SK-N-SH (cell line): ENCODE results near the gene MPST.

Experiments
- EP300 ChIP-seq, 2 experiments: IDR thresholded peaks; 2 replicates each; pipeline versions ENCODE4 v1.4.0 to v1.6.1; 2012; ENCODE audit warnings: borderline replicate concordance in 1 of 2, low read depth in 1 of 2, low read length in 1 of 2
- RCOR1 ChIP-seq: fragments of 150-350 bp; IDR thresholded peaks from 2 replicates; pipeline ENCODE4 v1.6.1; 2017; ENCODE audit warnings: antibody characterized with exemption, low read length
- RFX5 ChIP-seq: IDR thresholded peaks from 2 replicates; pipeline ENCODE4 v1.6.1; 2012; ENCODE audit warnings: mild to moderate bottlenecking, improper control_type of control experiment, low read length
- SIN3A ChIP-seq: IDR thresholded peaks from 2 replicates; pipeline ENCODE4 v1.6.1; 2012; ENCODE audit warnings: low read depth, mild to moderate bottlenecking, low read length, moderate library complexity, borderline replicate concordance
- TAF1 ChIP-seq: IDR thresholded peaks from 2 replicates; pipeline ENCODE4 v1.6.1; 2012; ENCODE audit warnings: low read depth, mild to moderate bottlenecking, low read length, moderate library complexity, borderline replicate concordance
- TF ChIP-seq, protein P1 (sequence below): fragments of 200-600 bp; sonication (generic); IDR thresholded peaks from 2 replicates; pipeline ENCODE4 v1.6.1; 2017; ENCODE audit warnings: antibody characterized with exemption, mild to moderate bottlenecking, moderate library complexity
- TF ChIP-seq, protein P2 (sequence below): IDR thresholded peaks from 2 replicates; pipeline ENCODE4 v1.4.0; 2012; ENCODE audit warnings: low read depth

DNA sequence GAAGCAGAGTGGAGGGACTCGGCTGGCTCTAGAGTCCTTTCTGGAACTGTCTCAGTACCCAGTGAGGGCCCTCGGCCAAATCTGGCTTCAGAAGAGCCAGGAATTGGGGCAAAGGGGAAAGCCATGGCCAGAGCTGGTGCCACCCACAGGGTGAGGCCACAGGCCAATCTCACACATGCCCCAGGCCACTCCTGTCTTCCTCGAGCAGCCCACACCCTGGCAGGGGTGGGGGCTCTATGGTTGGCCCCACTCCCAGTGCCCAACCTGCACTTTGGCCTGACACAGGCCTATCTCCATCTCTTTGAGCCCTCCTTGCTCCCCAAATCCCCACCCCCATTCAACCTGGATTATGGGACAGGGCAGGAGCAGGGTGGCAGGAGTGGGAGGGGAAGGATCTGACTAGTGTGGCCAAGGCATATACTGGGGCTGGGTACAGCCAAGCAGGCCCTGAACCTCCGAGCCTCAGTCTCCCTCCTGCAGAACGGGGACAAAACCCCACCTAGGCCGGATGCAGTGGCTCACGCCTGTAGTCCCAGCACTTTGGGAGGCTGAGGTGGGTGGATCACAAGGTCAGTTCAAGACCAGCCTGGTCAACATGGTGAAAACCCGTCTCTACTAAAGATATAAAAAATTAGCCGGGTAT lies 7.2 kb upstream of the MPST start:
- TF ChIP-seq TAF1 (no peak), RFX5 (no peak), SIN3A (no peak), RCOR1 (no peak), EP300 (IDR thresholded peaks at IDR 0.05; ENCODE audit: borderline replicate concordance in 1 of 2, low read depth in 1 of 2, low read length in 1 of 2) (no peak)
- TF ChIP-seq, protein P1, sequence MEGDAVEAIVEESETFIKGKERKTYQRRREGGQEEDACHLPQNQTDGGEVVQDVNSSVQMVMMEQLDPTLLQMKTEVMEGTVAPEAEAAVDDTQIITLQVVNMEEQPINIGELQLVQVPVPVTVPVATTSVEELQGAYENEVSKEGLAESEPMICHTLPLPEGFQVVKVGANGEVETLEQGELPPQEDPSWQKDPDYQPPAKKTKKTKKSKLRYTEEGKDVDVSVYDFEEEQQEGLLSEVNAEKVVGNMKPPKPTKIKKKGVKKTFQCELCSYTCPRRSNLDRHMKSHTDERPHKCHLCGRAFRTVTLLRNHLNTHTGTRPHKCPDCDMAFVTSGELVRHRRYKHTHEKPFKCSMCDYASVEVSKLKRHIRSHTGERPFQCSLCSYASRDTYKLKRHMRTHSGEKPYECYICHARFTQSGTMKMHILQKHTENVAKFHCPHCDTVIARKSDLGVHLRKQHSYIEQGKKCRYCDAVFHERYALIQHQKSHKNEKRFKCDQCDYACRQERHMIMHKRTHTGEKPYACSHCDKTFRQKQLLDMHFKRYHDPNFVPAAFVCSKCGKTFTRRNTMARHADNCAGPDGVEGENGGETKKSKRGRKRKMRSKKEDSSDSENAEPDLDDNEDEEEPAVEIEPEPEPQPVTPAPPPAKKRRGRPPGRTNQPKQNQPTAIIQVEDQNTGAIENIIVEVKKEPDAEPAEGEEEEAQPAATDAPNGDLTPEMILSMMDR = no peak
- TF ChIP-seq, protein P2, sequence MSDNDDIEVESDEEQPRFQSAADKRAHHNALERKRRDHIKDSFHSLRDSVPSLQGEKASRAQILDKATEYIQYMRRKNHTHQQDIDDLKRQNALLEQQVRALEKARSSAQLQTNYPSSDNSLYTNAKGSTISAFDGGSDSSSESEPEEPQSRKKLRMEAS = no peak
